Transverse colon (tissue), 4 donors: Measurements from ENCODE around the gene PAQR4.

ENCODE experiments used
- CTCF ChIP-seq, 5 experiments: fragments of 200-600 bp in 3 of 5; fragments of 450-650 bp in 2 of 5; sonication (generic) in 3 of 5; IDR thresholded peaks; 1 replicate in 2 of 5; 2 replicates in 3 of 5; pipeline ENCODE4 v1.5.1; 2016 to 2017; ENCODE audit warnings: antibody characterized with exemption in 5 of 5, inconsistent platforms in 3 of 5, mild to moderate bottlenecking in 2 of 5, moderate library complexity in 1 of 5
- POLR2A ChIP-seq: fragments of 450-650 bp; IDR thresholded peaks from one replicate; pipeline ENCODE4 v1.6.1; 2016; ENCODE audit warnings: antibody characterized with exemption, mild to moderate bottlenecking, moderate library complexity
- POLR2AphosphoS5 ChIP-seq, 3 donors: sonication (generic); formaldehyde crosslinking; IDR thresholded peaks; one replicate each; pipeline ENCODE4 v1.6.1; 2016; ENCODE audit warnings: antibody characterized with exemption in 3 of 3

DNA sequence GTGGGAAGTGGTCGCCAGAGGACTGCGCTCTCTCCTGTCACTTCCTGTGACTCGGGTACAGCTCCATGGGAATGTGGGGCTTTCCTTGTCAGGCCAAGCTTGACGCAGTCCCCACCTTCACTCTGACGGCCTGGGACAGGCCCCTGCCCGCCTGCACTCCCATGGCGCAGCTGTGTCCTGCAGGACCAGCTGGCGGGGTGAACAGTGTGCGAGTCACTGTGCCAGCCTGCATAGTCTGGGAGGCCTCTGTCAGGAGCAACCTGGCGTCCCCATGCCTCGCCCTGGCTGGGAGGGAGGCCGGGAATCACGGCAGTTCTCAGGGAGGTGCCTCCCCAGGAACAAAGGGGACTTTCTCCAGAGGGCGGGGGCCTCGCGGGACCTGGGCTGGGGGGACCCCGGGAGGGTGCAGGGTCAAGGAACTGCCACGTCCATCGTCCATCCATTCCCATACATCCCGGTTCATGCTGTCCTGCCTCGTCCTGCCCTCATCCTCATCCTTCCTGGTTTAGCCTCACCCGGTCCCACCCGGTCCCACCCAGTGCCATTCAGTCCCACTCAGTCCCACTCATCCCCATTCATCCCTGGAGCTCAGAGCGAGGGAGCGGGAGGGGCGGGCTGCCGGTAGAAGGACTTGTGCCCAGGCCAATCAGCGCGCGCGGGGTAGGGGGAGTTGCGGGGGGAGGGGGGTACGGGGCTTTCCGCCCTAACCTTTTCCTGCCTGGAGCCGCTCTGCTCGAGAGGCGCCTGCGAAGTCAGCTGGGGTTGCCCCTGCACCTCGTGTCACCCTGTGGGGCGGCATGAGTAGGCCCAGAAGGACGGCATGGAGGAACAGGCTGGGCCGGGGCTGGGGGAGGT, 44.0 kb upstream of the PAQR4 start:
- TF ChIP-seq CTCF (IDR thresholded peaks at IDR 0.05) (no peak), POLR2A (no peak), POLR2AphosphoS5 (IDR thresholded peaks at IDR 0.05) (no peak)
